ENCODE data around the gene COL1A1.

DNA sequence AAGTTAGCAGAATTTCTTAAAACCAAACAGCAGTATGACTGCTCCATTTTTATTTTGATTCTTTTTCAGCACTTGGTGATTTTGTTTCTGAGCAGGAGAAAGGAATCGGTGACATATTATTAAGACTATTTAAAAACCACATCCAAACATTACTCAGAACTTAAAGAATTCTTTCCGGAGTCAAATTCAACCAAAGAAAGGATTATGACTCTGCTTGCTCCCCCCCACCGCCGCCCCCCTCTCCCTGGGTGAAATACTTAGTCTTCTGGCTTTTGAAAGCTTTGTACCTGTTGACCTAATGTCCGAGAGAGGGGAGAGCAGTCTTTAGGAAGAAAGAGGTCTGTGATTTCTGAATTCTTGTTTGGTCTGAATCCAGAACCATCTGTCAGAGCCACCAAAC, 17.9 kb upstream of the COL1A1 start:
- TF ChIP-seq FOXM1 (CRISPR knock-in tag; IDR thresholded peaks at IDR 0.05) (no peak), HNF4G (IDR thresholded peaks at IDR 0.05; ENCODE audit: borderline replicate concordance, low read depth, low read length) (no peak), HNF4G (CRISPR knock-in tag; IDR thresholded peaks at IDR 0.05; ENCODE audit: borderline replicate concordance, low read depth) (no peak), ZNF570 (CRISPR knock-in tag; IDR thresholded peaks at IDR 0.05; ENCODE audit: borderline replicate concordance) (no peak), CREB1 (IDR thresholded peaks at IDR 0.05) (no peak), CREB1 (CRISPR knock-in tag; IDR thresholded peaks at IDR 0.05) (no peak), CHCHD3 (CRISPR knock-in tag; IDR thresholded peaks at IDR 0.05) (no peak), FIP1L1 (IDR thresholded peaks at IDR 0.05; ENCODE audit: borderline replicate concordance, insufficient read depth, low read depth, low read length) (no peak), POLR2A (IDR thresholded peaks at IDR 0.05; ENCODE audit: insufficient read depth in 1 of 2, low read depth in 2 of 2, low read length in 2 of 2) (no peak), ZNF121 (CRISPR knock-in tag; IDR thresholded peaks at IDR 0.05) (no peak)
